HEK293T (cell line): ENCODE measurements around the gene MPP7.

Experiments used
- CTCF ChIA-PET: fragments of 350-600 bp; formaldehyde crosslinking; extraction: SDS; loops from one replicate; lab custom pipeline; 2021; ENCODE audit warnings: antibody characterized with exemption, inconsistent platforms; lab: Yijun Ruan, JAX
- POLR2A ChIA-PET: fragments of 350-600 bp; formaldehyde crosslinking; extraction: SDS; loops from one replicate; lab custom pipeline; 2020; ENCODE audit warnings: antibody characterized with exemption, inconsistent platforms; lab: Yijun Ruan, JAX
- DNase-seq: peaks from one replicate; pipeline ENCODE4 v3.0.0; 2012; ENCODE audit warnings: mixed read lengths; ENCODE audit errors: extremely low spot score
- ARNT ChIP-seq: fragments of 450-650 bp; IDR thresholded peaks from 2 replicates; pipeline ENCODE4 v1.6.1; 2017; ENCODE audit warnings: mild to moderate bottlenecking
- BHLHE40 ChIP-seq: fragments of 450-650 bp; IDR thresholded peaks from 2 replicates; pipeline ENCODE4 v1.6.1; 2016; ENCODE audit warnings: mild to moderate bottlenecking, moderate library complexity, borderline replicate concordance
- CTBP1 ChIP-seq: fragments of 450-650 bp; IDR thresholded peaks from 2 replicates; pipeline ENCODE4 v1.6.1; 2016; ENCODE audit warnings: borderline replicate concordance
- ELF4 ChIP-seq: fragments of 450-650 bp; IDR thresholded peaks from 2 replicates; pipeline ENCODE4 v1.6.1; 2017; ENCODE audit warnings: antibody characterized with exemption
- FOXA1 ChIP-seq: fragments of 450-650 bp; IDR thresholded peaks from 2 replicates; pipeline ENCODE4 v1.6.1; 2016; ENCODE audit warnings: mild to moderate bottlenecking
- FOXK2 ChIP-seq: fragments of 450-650 bp; IDR thresholded peaks from 2 replicates; pipeline ENCODE4 v1.6.1; 2016; ENCODE audit warnings: mild to moderate bottlenecking
- FOXM1 ChIP-seq: fragments of 450-650 bp; IDR thresholded peaks from 2 replicates; pipeline ENCODE4 v1.6.1; 2017; ENCODE audit warnings: mild to moderate bottlenecking, borderline replicate concordance
- HDGF ChIP-seq: fragments of 450-650 bp; IDR thresholded peaks from 2 replicates; pipeline ENCODE4 v1.6.1; 2017; ENCODE audit warnings: antibody characterized with exemption, borderline replicate concordance
- L3MBTL2 ChIP-seq: fragments of 450-650 bp; conservative IDR thresholded peaks from 2 replicates; pipeline ENCODE4 v1.6.1; 2016; ENCODE audit warnings: mild to moderate bottlenecking
- LEF1 ChIP-seq: fragments of 450-650 bp; IDR thresholded peaks from 2 replicates; pipeline ENCODE4 v1.6.1; 2017; ENCODE audit warnings: mild to moderate bottlenecking, borderline replicate concordance
- NFRKB ChIP-seq: fragments of 450-650 bp; IDR thresholded peaks from 2 replicates; pipeline ENCODE4 v1.6.1; 2016; ENCODE audit warnings: mild to moderate bottlenecking, moderate library complexity
- PKNOX1 ChIP-seq: fragments of 450-650 bp; IDR thresholded peaks from 2 replicates; pipeline ENCODE4 v1.6.1; 2016
- SP1 ChIP-seq: fragments of 450-650 bp; IDR thresholded peaks from 2 replicates; pipeline ENCODE4 v1.6.1; 2017
- SUZ12 ChIP-seq: fragments of 450-650 bp; IDR thresholded peaks from 2 replicates; pipeline ENCODE4 v1.6.1; 2016; ENCODE audit warnings: mild to moderate bottlenecking
- TARDBP ChIP-seq: fragments of 450-650 bp; IDR thresholded peaks from 2 replicates; pipeline ENCODE4 v1.6.1; 2016
- ZNF384 ChIP-seq: fragments of 450-650 bp; IDR thresholded peaks from 2 replicates; pipeline ENCODE4 v1.6.1; 2016

Gene MPP7

GRCh38 chr10:28332726-28333125, 29.9 kb upstream of the MPP7 start:
- CTCF ChIA-PET, result no interaction called here
- POLR2A ChIA-PET, result interaction anchor here (0.6 kb wide), 1 partner anchor 26 kb away, joined by 3 read pairs; no protein-coding TSS in a partner anchor
- DNase-seq, result no peak
- no peak for TF ChIP-seq CTBP1
- TF ChIP-seq PKNOX1, result no peak
- no peak for TF ChIP-seq SP1
- no peak for TF ChIP-seq FOXA1

GRCh38 chr10:28331841-28332240, 29.0 kb upstream of the MPP7 start:
- DNase-seq, result no peak
- ChIA-PET CTCF (interaction anchor here (0.6 to 1.1 kb wide), 3 partner anchors 49 to 217 kb away, joined by 3 to 6 read pairs (median 3); no protein-coding TSS in a partner anchor), POLR2A (no interaction called here)

GRCh38 chr10:28331066-28331465, 28.2 kb upstream of the MPP7 start:
- TF ChIP-seq L3MBTL2 (no peak), NFRKB (no peak), PKNOX1 (no peak), LEF1 (no peak), ZNF384 (no peak), FOXM1 (no peak), ARNT (no peak), SUZ12 (no peak), BHLHE40 (no peak), SP1 (no peak), HDGF (no peak), CTBP1 (no peak), ELF4 (no peak), FOXK2 (no peak), TARDBP (no peak), FOXA1 (no peak)
- ChIA-PET POLR2A (no interaction called here), CTCF (interaction anchor here (1.1 kb wide), 1 partner anchor 49 kb away, joined by 3 read pairs; no protein-coding TSS in a partner anchor)
- DNase-seq, result no peak

More at GRCh38 chr10:28331841-28332240, 29.0 kb upstream of the MPP7 start:
- no peak for TF ChIP-seq ZNF384
- TF ChIP-seq SUZ12, result no peak
- TF ChIP-seq ARNT, result no peak
- TF ChIP-seq HDGF, result no peak
- TF ChIP-seq SP1, result no peak
- no peak for TF ChIP-seq L3MBTL2
- no peak for TF ChIP-seq TARDBP
- TF ChIP-seq FOXM1, result no peak
- no peak for TF ChIP-seq FOXK2
- TF ChIP-seq PKNOX1, result no peak
- no peak for TF ChIP-seq CTBP1
- no peak for TF ChIP-seq NFRKB
- no peak for TF ChIP-seq FOXA1
- TF ChIP-seq ELF4, result no peak

- TF ChIP-seq ELF4 (no peak), CTBP1 (no peak), PKNOX1 (no peak), TARDBP (no peak), SP1 (no peak), BHLHE40 (no peak), ARNT (no peak), FOXK2 (no peak), HDGF (no peak), NFRKB (no peak), FOXM1 (no peak), LEF1 (no peak), ZNF384 (no peak), SUZ12 (no peak), L3MBTL2 (no peak), FOXA1 (no peak)
- DNase-seq, result no peak
- ChIA-PET CTCF (interaction anchor here (0.6 kb wide), 1 partner anchor 23 kb away, joined by 7 read pairs; no protein-coding TSS in a partner anchor), POLR2A (no interaction called here)
These were observed 25.5 kb upstream of the MPP7 start for GRCh38 chr10:28328346-28328745.

- CTCF ChIA-PET, result no interaction called here
- POLR2A ChIA-PET, result interaction anchor here (1.1 kb wide), 1 partner anchor 25 kb away, joined by 3 read pairs; the partner anchor contains the start of gene MPP7
- DNase-seq, result no peak
- TF ChIP-seq BHLHE40 (no peak), NFRKB (no peak), ELF4 (no peak), TARDBP (no peak), FOXK2 (no peak)
These were observed 24.6 kb upstream of the MPP7 start for GRCh38 chr10:28327491-28327880.
